AG04450 (cell line): Measurements from ENCODE around the gene ASIC1. TPM values are rescaled to one million over a fixed set of nuclear protein-coding genes. Genes with fewer than 3 reads are reported as not detected.

ENCODE experiments used
- CTCF ChIA-PET: fragments of 300-600, 350-600 bp; formaldehyde crosslinking; extraction: SDS; loops from one replicate; lab custom pipeline; 2022; ENCODE audit warnings: antibody characterized with exemption, inconsistent platforms; lab: Charles Lee
- POLR2A ChIA-PET: fragments of 350-600 bp; formaldehyde crosslinking; extraction: SDS; loops from one replicate; lab custom pipeline; 2021; ENCODE audit warnings: antibody characterized with exemption, inconsistent platforms; lab: Yijun Ruan, JAX
- DNase-seq: peaks from one replicate; pipeline ENCODE4 v3.0.0-alpha.2; 2011; ENCODE audit warnings: low read depth, low spot score
- H3K27ac ChIP-seq: one replicate; pipeline ENCODE4 v1.5.1; 2012; ENCODE audit warnings: low read depth, low read length, control low read depth
- H3K27me3 ChIP-seq: one replicate; pipeline ENCODE4 v1.6.0; 2012; ENCODE audit warnings: low read length; ENCODE audit not compliant: control insufficient read depth, insufficient read depth
- H3K4me3 ChIP-seq: 2 replicates; pipeline ENCODE4 v1.5.1; 2011; ENCODE audit warnings: mild to moderate bottlenecking, low read depth, low read length, control low read depth
- H3K9me3 ChIP-seq: 2 replicates; pipeline ENCODE4 v1.5.1; 2012; ENCODE audit warnings: low read length; ENCODE audit not compliant: control insufficient read depth, insufficient read depth
- polyA plus RNA-seq: library from polyadenylated mRNA; depleted of rRNA; stranded (reverse); fragments of >200 nt; gene quantifications from 2 replicates; pipeline ENCODE4 v1.2.3, GENCODE V29; 2011
- TF ChIP-seq, protein P1 (sequence below): IDR thresholded peaks from 2 replicates; pipeline ENCODE4 v1.5.1; 2011; ENCODE audit warnings: low read depth, low read length, control low read depth, inconsistent platforms

The ASIC1 gene
- polyA plus RNA-seq, 1 experiment, result 9.9 TPM

DNA sequence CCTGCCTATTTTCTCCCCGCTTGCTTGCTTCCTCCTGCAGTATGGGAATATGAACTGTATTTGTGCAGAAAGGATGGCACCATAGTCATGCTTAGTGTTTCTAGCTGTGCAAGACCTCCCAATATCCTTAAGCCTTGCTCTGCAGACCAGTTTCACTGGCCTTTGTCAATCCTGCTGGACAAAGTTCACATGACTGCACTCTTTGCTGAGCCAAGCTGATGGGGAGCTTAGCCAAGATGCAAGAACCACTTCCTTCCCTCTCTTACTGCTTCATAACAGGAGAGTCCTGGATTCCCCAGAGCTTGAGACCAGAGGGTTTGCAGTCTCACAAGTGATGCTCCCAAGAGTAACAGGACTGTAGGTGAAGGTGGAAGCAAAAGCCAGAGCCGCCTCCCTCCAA is 3.8 kb downstream of the ASIC1 start:
- POLR2A ChIA-PET, result no interaction called here
- CTCF ChIA-PET, result interaction anchor here (1.3 to 6.4 kb wide), 3 partner anchors 9 to 116 kb away, joined by 3 to 38 read pairs (median 30); no protein-coding TSS in a partner anchor
- no peak for DNase-seq
- Histone ChIP-seq H3K4me3 (no peak overlapping the region), H3K27ac (no peak overlapping the region), H3K9me3 (no peaks in the 10 kb centered on the region; the same call in 1 of the 2 replicates), H3K27me3 (peaks cover 8% of the 10 kb centered on the region)
- TF ChIP-seq, protein P1, sequence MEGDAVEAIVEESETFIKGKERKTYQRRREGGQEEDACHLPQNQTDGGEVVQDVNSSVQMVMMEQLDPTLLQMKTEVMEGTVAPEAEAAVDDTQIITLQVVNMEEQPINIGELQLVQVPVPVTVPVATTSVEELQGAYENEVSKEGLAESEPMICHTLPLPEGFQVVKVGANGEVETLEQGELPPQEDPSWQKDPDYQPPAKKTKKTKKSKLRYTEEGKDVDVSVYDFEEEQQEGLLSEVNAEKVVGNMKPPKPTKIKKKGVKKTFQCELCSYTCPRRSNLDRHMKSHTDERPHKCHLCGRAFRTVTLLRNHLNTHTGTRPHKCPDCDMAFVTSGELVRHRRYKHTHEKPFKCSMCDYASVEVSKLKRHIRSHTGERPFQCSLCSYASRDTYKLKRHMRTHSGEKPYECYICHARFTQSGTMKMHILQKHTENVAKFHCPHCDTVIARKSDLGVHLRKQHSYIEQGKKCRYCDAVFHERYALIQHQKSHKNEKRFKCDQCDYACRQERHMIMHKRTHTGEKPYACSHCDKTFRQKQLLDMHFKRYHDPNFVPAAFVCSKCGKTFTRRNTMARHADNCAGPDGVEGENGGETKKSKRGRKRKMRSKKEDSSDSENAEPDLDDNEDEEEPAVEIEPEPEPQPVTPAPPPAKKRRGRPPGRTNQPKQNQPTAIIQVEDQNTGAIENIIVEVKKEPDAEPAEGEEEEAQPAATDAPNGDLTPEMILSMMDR, result no peak

DNA sequence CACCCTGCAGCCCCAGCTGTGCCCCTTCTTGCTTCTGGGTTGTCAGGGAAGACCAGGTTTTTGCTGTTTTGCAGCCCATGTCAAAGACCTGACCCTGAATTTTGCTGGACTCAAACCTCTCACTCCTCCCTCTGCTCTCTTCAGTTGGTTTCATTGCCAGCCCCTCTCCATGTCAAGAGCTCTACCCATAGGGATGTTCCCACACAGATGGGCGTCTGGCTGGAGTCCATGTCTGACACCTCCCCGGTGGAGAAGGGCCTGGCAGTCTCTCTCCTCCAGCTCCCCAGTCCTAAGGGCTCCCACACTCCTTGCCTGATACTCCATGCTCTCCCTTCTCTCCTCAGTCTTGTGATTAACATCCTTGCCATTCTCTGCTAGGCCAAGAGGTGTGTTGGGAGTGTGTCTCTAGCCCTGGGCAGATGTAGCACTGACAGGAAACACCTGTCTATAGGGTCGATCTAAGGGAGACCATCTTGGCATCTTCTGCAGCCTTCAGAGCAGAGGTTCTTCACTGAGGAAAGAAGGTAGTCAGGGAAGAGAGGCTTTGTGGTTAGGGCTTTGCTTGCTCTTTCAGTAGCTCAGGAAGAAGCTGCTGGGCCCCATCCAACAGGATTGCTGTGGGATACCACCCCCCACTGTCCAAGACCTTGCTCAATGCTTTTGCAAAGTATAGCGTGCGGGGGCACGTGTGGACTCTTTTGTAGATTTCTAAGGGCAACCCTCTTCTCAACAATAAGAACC is 4.7 kb downstream of the ASIC1 start:
- H3K27ac ChIP-seq, result no peak overlapping the region
- ChIA-PET CTCF (interaction anchor here (1.0 to 6.4 kb wide), 4 partner anchors 8 to 95 kb away, joined by 3 to 38 read pairs (median 17); no protein-coding TSS in a partner anchor), POLR2A (no interaction called here)
- no peaks in the 10 kb centered on the region; the same call in 1 of the 2 replicates for H3K9me3 ChIP-seq
- no peak for DNase-seq
- no peak overlapping the region for H3K4me3 ChIP-seq
- TF ChIP-seq, protein P1, result no peak
- H3K27me3 ChIP-seq, result peaks cover 2% of the 10 kb centered on the region

DNA sequence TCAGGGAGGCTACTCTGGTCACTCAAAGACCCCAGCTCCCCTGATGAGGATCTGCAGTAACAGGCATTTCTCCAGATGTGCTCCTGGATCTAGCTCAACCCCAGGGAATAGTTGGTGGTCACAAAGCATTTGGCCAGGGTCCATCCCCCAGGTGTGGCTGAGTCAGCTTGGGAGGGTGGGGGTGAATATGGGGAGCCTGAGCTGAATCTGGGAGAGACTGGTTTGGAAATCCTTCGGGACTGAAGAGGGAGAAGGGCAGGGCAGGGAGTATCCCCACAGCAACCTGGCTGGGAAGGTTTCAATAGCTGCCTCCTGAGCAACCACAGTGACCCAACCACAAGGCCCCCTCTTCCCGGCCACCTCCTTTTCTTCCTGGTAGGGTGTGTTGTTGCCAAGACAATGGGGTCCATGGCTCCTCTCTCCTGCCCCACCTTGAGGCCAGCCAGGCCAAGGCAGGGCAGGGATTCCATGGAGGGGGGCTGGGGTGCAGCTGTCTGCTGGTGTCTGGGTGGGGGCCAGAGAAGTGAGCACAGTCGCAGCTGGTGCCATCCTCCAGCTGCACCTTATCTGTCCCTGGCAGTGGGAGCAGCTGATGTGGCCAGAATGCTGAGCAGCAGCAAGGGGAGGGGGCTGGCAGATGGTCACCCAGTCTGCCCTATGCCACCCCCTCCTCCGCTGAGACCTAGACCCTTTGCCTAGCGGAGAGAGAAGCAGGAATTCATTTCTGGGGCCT is 5.5 kb downstream of the ASIC1 start:
- Histone ChIP-seq H3K27ac (no peak overlapping the region), H3K9me3 (no peaks in the 10 kb centered on the region), H3K27me3 (peaks cover 2% of the 10 kb centered on the region), H3K4me3 (no peak overlapping the region)
- TF ChIP-seq, protein P1, result no peak
- CTCF ChIA-PET, result interaction anchor here (1.0 to 6.4 kb wide), 4 partner anchors 7 to 96 kb away, joined by 3 to 38 read pairs (median 17); no protein-coding TSS in a partner anchor
- no peak for DNase-seq
- POLR2A ChIA-PET, result no interaction called here

DNA sequence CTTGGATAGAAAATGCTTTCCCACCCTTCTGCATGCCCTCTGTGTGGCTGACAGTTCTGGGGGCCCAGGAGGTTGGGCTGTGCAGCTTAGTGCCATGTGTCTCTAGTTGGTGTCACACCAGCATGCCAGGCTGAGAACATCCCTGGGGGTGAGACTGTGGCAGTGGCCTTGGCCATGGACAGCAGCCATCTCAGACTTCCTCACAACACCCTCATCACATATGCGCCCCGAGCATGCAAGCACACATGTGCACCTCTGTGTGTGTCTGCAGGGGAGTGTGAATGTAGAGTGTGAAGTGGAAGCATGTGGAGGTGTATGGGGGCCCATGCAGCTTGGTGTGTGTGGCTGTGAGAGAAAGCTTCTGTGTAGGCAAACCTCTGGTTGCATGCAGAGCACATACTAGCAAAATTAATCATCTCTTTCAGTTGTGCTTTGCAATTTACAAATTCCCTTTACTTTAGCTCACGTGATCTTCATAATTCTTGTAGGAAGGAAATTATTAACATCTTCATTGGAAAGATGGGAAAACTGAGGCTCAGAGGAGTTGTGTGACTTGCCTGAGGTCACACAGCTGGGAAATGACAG is 8.4 kb downstream of the ASIC1 start:
- H3K27me3 ChIP-seq, result no peaks in the 10 kb centered on the region
- ChIA-PET CTCF (interaction anchor here (0.6 to 10.4 kb wide), 11 partner anchors 9 to 249 kb away, joined by 3 to 290 read pairs (median 6); partner anchors contain the start of gene SMARCD1), POLR2A (interaction anchor here (0.7 to 1.5 kb wide), 2 partner anchors 24 to 197 kb away, joined by 3 read pairs; no protein-coding TSS in a partner anchor)
- no peaks in the 10 kb centered on the region for H3K9me3 ChIP-seq
- no peak overlapping the region for H3K27ac ChIP-seq
- H3K4me3 ChIP-seq, result no peak overlapping the region
- TF ChIP-seq, protein P1, result no peak
- no peak for DNase-seq
